Measurements from ENCODE around the gene RTL9. TPM values are rescaled to one million over a fixed set of nuclear protein-coding genes. Genes with fewer than 3 reads are reported as not detected.
"Not testable (repeated sequence)": the region's sequence is repeated elsewhere in the genome, so short reads cannot be mapped to it uniquely, and the experiment has no call there.

Gene RTL9
- polyA plus RNA-seq, 1 donor = 0.22 TPM

DNA sequence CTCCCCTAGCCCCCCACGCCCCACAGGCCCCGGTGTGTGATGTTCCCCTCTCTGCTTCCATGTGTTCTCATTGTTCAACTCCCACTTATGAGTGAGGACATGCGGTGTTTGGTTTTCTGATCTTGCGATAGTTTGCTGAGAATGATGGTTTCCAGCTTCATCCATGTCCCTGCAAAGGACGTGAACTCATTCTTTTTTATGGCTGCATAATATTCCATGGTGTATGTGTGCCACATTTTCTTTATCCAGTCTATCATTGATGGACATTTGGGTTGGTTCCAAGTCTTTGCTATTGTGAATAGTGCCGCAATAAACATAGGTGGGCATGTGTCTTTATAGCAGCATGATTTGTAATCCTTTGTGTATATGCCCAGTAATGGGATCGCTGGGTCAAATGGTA lies 47.6 kb downstream of the RTL9 start:
- not testable (repeated sequence) for DNase-seq

- DNase-seq = no peak
These were observed 48.2 kb downstream of the RTL9 start for GRCh38 chrX:110406822-110407221.

DNA sequence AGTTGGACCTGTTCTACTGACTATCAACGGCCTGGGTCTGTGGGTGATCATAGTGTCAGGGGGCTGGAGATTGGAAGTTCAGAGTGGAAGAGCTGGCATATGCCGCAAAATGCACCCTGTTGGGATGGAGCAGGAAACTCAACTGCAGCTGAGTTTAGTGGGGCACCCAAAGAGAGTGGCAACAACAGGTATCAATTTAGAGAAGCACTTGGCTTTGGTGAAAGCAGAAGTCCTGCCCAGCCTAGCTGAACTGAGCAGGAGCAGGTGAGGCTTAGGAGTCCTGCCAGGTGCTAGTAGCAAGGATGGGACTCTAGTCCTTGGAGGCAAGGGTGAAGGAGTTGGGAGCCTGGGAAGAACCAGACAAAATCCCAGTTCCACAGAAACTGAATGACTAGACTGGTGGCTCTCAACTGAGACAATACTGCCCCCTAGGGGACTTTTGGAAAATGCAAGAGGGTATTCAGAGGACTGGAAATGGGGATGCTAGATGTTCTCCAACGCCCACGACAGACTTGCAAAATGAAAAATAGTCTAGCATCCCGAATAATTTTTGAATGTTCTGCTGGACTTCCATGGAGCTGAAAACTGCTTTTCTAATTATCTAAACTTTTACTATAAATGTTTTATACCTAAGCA lies 49.4 kb downstream of the RTL9 start:
- peak; percentile 62 for DNase-seq

Other genes with a start within 250 kb of the RTL9 start
- gene AMMECR1, start 40.8 kb upstream of the RTL9 start, polyA plus RNA-seq (ENCODE audit: insufficient read length) = 21.0 TPM